GM12873 (cell line): ENCODE measurements around the gene PARS2.

Experiments used
- TF ChIP-seq, protein P1 (sequence below): IDR thresholded peaks from 2 replicates; pipeline ENCODE4 v1.5.1; 2012; ENCODE audit warnings: low read depth, mild to moderate bottlenecking, moderate library complexity, low read length, control low read depth; ENCODE audit not compliant: insufficient read depth; ENCODE audit errors: missing control alignments

The PARS2 gene

GRCh38 chr1:54777011-54777410, 12.7 kb upstream of the PARS2 start:
- TF ChIP-seq, protein P1, sequence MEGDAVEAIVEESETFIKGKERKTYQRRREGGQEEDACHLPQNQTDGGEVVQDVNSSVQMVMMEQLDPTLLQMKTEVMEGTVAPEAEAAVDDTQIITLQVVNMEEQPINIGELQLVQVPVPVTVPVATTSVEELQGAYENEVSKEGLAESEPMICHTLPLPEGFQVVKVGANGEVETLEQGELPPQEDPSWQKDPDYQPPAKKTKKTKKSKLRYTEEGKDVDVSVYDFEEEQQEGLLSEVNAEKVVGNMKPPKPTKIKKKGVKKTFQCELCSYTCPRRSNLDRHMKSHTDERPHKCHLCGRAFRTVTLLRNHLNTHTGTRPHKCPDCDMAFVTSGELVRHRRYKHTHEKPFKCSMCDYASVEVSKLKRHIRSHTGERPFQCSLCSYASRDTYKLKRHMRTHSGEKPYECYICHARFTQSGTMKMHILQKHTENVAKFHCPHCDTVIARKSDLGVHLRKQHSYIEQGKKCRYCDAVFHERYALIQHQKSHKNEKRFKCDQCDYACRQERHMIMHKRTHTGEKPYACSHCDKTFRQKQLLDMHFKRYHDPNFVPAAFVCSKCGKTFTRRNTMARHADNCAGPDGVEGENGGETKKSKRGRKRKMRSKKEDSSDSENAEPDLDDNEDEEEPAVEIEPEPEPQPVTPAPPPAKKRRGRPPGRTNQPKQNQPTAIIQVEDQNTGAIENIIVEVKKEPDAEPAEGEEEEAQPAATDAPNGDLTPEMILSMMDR = no peak

DNA sequence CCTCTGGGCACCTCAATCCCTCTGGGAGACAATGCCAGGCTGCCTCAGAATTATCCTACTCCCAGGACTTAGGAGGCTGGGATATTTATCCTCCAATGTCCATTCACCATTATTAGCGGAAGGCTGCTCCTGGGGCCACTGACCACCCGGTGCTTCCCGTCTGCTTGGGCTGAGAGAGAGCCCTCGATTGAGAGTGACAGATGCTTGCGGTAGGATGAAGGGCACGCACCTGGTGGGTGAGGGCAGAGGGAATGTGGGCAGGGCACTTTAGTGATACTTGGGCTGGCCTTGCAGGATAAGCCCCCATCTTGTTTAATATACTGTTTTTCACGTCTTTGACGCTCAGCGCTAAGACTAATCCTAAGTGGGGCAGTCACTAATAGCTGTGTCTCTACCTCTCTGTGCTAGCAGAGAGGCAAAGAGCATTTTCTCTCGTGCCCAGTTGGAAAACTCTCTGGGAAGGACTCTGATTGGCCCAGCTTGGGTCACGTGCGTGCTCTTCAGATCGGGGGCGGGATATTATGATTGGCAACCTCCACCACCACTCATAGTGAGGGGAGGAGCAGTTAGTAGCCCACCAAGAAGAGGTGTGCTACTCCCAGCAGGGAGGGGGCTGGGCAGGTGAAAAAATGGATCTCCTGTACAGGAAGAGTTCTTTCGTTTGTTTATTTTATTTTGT, 10.6 kb upstream of the PARS2 start:
- TF ChIP-seq, protein P1 = no peak

GRCh38 chr1:54772951-54773350, 8.6 kb upstream of the PARS2 start:
- TF ChIP-seq, protein P1 = no peak

- TF ChIP-seq, protein P1 = peak; percentile 16
These were observed 3.8 kb upstream of the PARS2 start for GRCh38 chr1:54768093-54768492.

- TF ChIP-seq, protein P1 = no peak
These were observed 3.2 kb upstream of the PARS2 start for GRCh38 chr1:54767526-54767925.

GRCh38 chr1:54766726-54767125, 2.4 kb upstream of the PARS2 start:
- TF ChIP-seq, protein P1 = no peak

DNA sequence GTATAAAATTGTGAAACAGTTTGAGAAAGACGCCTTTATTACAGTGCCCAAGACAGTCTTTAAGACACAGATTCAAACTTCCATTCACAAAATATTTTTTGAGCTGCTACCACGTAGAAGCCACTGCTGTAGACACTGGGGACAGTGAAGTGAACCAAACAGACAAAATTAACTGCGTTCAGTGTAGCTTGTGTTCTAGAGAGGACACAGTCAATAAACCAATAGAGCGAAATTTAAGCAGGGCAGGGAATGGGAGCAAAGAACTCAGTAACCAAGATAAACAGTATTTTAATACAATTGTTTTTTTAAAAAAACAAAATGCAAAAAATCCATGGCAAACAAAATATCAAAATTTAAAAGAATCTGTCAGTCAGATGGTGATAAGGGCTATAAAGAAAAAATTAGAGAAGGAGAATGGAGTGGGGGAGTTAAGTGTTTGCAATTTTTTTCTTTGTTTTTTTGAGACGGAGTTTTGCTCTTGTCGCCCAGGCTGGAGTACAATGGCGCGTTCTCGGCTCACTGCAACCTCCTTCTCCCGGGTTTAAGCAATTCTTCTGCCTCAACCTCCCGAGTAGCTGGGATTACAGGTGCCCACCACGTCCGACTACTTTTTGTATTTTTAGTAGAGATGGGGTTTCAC, 719 bp upstream of the PARS2 start:
- TF ChIP-seq, protein P1 = no peak
